Gastroesophageal sphincter (tissue), 3 donors: Measurements from ENCODE around the gene CST9L.

Experiments
- CTCF ChIP-seq, 4 experiments: fragments of 200-600 bp in 2 of 4; fragments of 450-650 bp in 2 of 4; sonication (generic) in 1 of 4; IDR thresholded peaks; one replicate each; pipeline ENCODE4 v1.5.1; 2017 to 2019; ENCODE audit warnings: antibody characterized with exemption in 4 of 4, mild to moderate bottlenecking in 2 of 4, moderate library complexity in 2 of 4
- EP300 ChIP-seq: sonication (generic); formaldehyde crosslinking; IDR thresholded peaks from one replicate; pipeline ENCODE4 v1.6.1; 2017; ENCODE audit warnings: antibody characterized with exemption, mild to moderate bottlenecking

- TF ChIP-seq CTCF (IDR thresholded peaks at IDR 0.05) (no peak), EP300 (no peak)
Observed at GRCh38 chr20:23574977-23575376, 6.7 kb upstream of the CST9L start.
